Endothelial cell of umbilical vein (primary cell): ENCODE measurements around the gene TULP4. TPM values are rescaled to one million over a fixed set of nuclear protein-coding genes. Genes with fewer than 3 reads are reported as not detected.

ENCODE experiments used
- BruUV-seq: library from RNA; stranded (reverse); fragments of 400-500 nt; replicated peaks from 2 replicates; lab custom pipeline; 2021; lab: Mats Ljungman, UMichigan
- CTCF ChIA-PET: fragments of 300-600, 350-600 bp; sonication (Branson Sonifier 250); formaldehyde crosslinking; loops from one replicate; lab custom pipeline; 2021; ENCODE audit warnings: antibody characterized with exemption, inconsistent platforms; lab: Charles Lee
- POLR2A ChIA-PET: fragments of 300-600, 350-600 bp; sonication (Branson Sonifier 250); formaldehyde crosslinking; loops from one replicate; lab custom pipeline; 2021; ENCODE audit warnings: antibody characterized with exemption, inconsistent platforms; lab: Charles Lee
- DNase-seq: peaks from one replicate; pipeline ENCODE4 v3.0.0-alpha.2; 2011; ENCODE audit warnings: low read depth, low spot score
- FAIRE-seq: peaks from 2 replicates; lab custom pipeline; 2011; peaks lifted over from hg19 to GRCh38; lab: Jason Lieb, UNC
- H2AFZ ChIP-seq: 2 replicates; pipeline ENCODE4 v1.6.0; 2012; ENCODE audit warnings: low read depth, low read length, control low read depth, inconsistent platforms
- H3K27ac ChIP-seq: 2 replicates; pipeline ENCODE4 v1.5.1; 2011; ENCODE audit warnings: low read depth, mild to moderate bottlenecking, control low read depth, low read length, moderate library complexity; ENCODE audit not compliant: insufficient read depth
- H3K27me3 ChIP-seq, 2 experiments: 2 replicates each; pipeline versions ENCODE4 v1.6.0 to v1.6.1; 2011; ENCODE audit warnings: low read length in 2 of 2, mixed read lengths in 1 of 2; ENCODE audit not compliant: control insufficient read depth in 2 of 2, insufficient read depth in 2 of 2
- H3K36me3 ChIP-seq, 2 experiments: 2 replicates in 1 of 2; 3 replicates in 1 of 2; pipeline ENCODE4 v1.5.1; 2011; ENCODE audit warnings: low read length in 2 of 2, mild to moderate bottlenecking in 1 of 2, moderate library complexity in 1 of 2; ENCODE audit not compliant: control insufficient read depth in 2 of 2, insufficient read depth in 2 of 2; ENCODE audit errors: extremely low read depth in 1 of 2
- H3K4me1 ChIP-seq: 3 replicates; pipeline ENCODE4 v1.5.1; 2011; ENCODE audit warnings: mild to moderate bottlenecking, low read length; ENCODE audit not compliant: control insufficient read depth, insufficient read depth; ENCODE audit errors: extremely low read depth
- H3K4me2 ChIP-seq: 2 replicates; pipeline ENCODE4 v1.6.1; 2011; ENCODE audit warnings: low read length, control low read depth, mixed read lengths; ENCODE audit not compliant: insufficient read depth
- H3K4me3 ChIP-seq, 3 experiments: fragments of 200-600 bp in 1 of 3; sonication (generic), shearing (Covaris generic) in 1 of 3; replicated peaks in 1 of 3; 2 replicates each; pipeline ENCODE4 v1.5.1; 2011 to 2016; ENCODE audit warnings: control low read depth in 3 of 3, low read length in 3 of 3, mild to moderate bottlenecking in 2 of 3, inconsistent platforms in 1 of 3, low read depth in 1 of 3, moderate library complexity in 1 of 3; ENCODE audit not compliant: insufficient read depth in 1 of 3
- H3K79me2 ChIP-seq: 2 replicates; pipeline ENCODE4 v1.6.0; 2012; ENCODE audit warnings: low read length, inconsistent platforms; ENCODE audit not compliant: control insufficient read depth, insufficient read depth
- H3K9ac ChIP-seq: replicated peaks from 2 replicates; pipeline ENCODE3; 2011; ENCODE audit warnings: low read length, control low read depth; ENCODE audit not compliant: insufficient read depth; ENCODE audit errors: extremely low read depth
- H3K9me1 ChIP-seq: replicated peaks from 3 replicates; pipeline ENCODE4 v1.6.0; 2011; ENCODE audit warnings: mild to moderate bottlenecking, low read length; ENCODE audit not compliant: control insufficient read depth, insufficient read depth; ENCODE audit errors: extremely low read depth
- H3K9me3 ChIP-seq: replicated peaks from 2 replicates; pipeline ENCODE4 v1.5.1; 2012; ENCODE audit warnings: low read length, inconsistent platforms; ENCODE audit not compliant: control insufficient read depth, insufficient read depth
- H4K20me1 ChIP-seq: replicated peaks from 2 replicates; pipeline ENCODE3; 2011; ENCODE audit warnings: mild to moderate bottlenecking, low read length; ENCODE audit not compliant: control insufficient read depth, insufficient read depth; ENCODE audit errors: extremely low read depth
- CTCF ChIP-seq, 2 donors: IDR thresholded peaks; 1 replicate in 1 of 2; 2 replicates in 1 of 2; pipeline ENCODE4 v1.5.1; 2011; ENCODE audit warnings: low read length in 2 of 2, mild to moderate bottlenecking in 2 of 2, moderate library complexity in 2 of 2, control low read depth in 1 of 2, inconsistent platforms in 1 of 2, low read depth in 1 of 2; ENCODE audit not compliant: insufficient read depth in 1 of 2; ENCODE audit errors: extremely low read depth in 1 of 2
- EZH2 ChIP-seq: IDR thresholded peaks from 2 replicates; pipeline ENCODE4 v1.6.1; 2012; ENCODE audit warnings: borderline replicate concordance, low read depth, mild to moderate bottlenecking, moderate library complexity, low read length, inconsistent platforms; ENCODE audit not compliant: severe bottlenecking
- FOS ChIP-seq: IDR thresholded peaks from 2 replicates; pipeline ENCODE4 v1.6.1; 2011; ENCODE audit warnings: mild to moderate bottlenecking, low read length, moderate library complexity, borderline replicate concordance; ENCODE audit not compliant: insufficient read depth
- GATA2 ChIP-seq: IDR thresholded peaks from 2 replicates; pipeline ENCODE4 v1.7.0; 2011; ENCODE audit warnings: low read depth, mild to moderate bottlenecking, moderate library complexity, mixed read lengths, low read length; ENCODE audit not compliant: insufficient read length, insufficient read depth
- JUN ChIP-seq: IDR thresholded peaks from 2 replicates; pipeline ENCODE4 v1.6.1; 2011; ENCODE audit warnings: borderline replicate concordance, low read depth; ENCODE audit not compliant: insufficient read length, insufficient read depth
- MAX ChIP-seq: IDR thresholded peaks from 2 replicates; pipeline ENCODE4 v1.6.1; 2011; ENCODE audit not compliant: insufficient read depth, insufficient read length
- MYC ChIP-seq: IDR thresholded peaks from one replicate; pipeline ENCODE4 v1.6.1; 2011; ENCODE audit warnings: mild to moderate bottlenecking, low read depth, low read length
- POLR2A ChIP-seq: IDR thresholded peaks from 2 replicates; pipeline ENCODE4 v1.6.1; 2012; ENCODE audit warnings: low read depth, mild to moderate bottlenecking, control low read depth, low read length
- POLR2AphosphoS5 ChIP-seq: IDR thresholded peaks from 2 replicates; pipeline ENCODE4 v1.6.1; 2012; ENCODE audit warnings: low read depth, mild to moderate bottlenecking, control low read depth, low read length, moderate library complexity; ENCODE audit not compliant: insufficient read depth
- dilution Hi-C: fragments of 300-500 bp; cut with MboI; formaldehyde crosslinking; loops from one replicate; pipeline ENCODE4 v1.15.0; 2019; ENCODE audit warnings: low sequenced_read_pairs; ENCODE audit not compliant: extremely low pct_ligation_motif_present
- intact Hi-C: fragments of 100-400 bp; cut with micrococcal nuclease; formaldehyde crosslinking; loops from one replicate; pipeline ENCODE4 v1.10.0; 2022
- polyA plus RNA-seq, 4 experiments: library from polyadenylated mRNA; depleted of rRNA in 3 of 4; stranded (reverse) in 3 of 4; unstranded in 1 of 4; fragments of >200 nt; gene quantifications; 2 replicates each; pipeline versions ENCODE4 v1.2.1 to v1.2.3, GENCODE V29; 2011 to 2012; ENCODE audit warnings: missing spikeins in 1 of 4
- total RNA-seq: library from RNA; stranded (reverse); gene quantifications from 2 replicates; pipeline ENCODE4 v1.2.3, GENCODE V29; 2021

TULP4 gene
- total and polyA plus RNA-seq, 2 donors (not counting 3 experiments of a cell fraction or from before 2014, with no cell fraction given), result 10.8 to 55.1 TPM

DNA sequence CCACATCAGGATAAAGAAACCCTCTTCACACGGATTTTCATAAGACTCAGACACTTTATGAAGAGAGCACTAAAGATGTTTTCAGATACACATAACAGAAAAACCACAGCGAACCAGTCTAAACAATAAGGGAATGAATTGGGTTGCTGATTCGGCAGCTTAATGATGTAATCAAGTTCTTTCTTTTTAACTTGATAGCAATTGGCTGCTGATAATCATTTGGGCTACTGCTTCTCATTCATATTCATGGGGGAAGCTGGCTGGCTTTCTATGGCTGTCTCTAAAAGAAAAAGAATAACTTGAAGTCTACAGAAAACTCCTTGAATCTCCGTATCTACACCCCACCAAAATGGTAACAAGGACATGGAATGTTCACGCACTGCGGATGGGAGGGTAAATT lies 227.6 kb downstream of the TULP4 start:
- no peaks in the 10 kb centered on the region for H3K79me2 ChIP-seq
- FAIRE-seq (no peak), DNase-seq (no peak)
- H3K9me1 ChIP-seq, result no peaks in the 10 kb centered on the region
- H3K36me3 ChIP-seq, result no peaks in the 10 kb centered on the region
- no peaks in the 10 kb centered on the region for H3K9me3 ChIP-seq
- dilution Hi-C loops, result no loop called here
- CTCF ChIA-PET, result interaction anchor here (1.2 kb wide), 1 partner anchor 21 kb away, joined by 4 read pairs; no protein-coding TSS in a partner anchor
- no TSS peak for BruUV-seq
- H3K4me3 ChIP-seq, result no peak overlapping the region
- TF ChIP-seq CTCF (IDR thresholded peaks at IDR 0.05; ENCODE audit: extremely low read depth in 1 of 2, insufficient read depth in 1 of 2, low read depth in 1 of 2, low read length in 2 of 2) (no peak), POLR2AphosphoS5 (no peak), FOS (no peak), JUN (no peak), POLR2A (no peak), EZH2 (no peak), MYC (no peak), GATA2 (no peak), MAX (no peak)
- H3K27ac ChIP-seq, result no peak overlapping the region
- peaks cover 7% of the 10 kb centered on the region for H3K4me1 ChIP-seq
- POLR2A ChIA-PET, result no interaction called here
- no peak overlapping the region for H3K4me2 ChIP-seq
- H3K9ac ChIP-seq, result no peak overlapping the region
- H4K20me1 ChIP-seq, result no peaks in the 10 kb centered on the region
- intact Hi-C loops, result loop anchor here (2.0 kb wide), 1 partner anchor 21 kb away; no protein-coding TSS in a partner anchor
- peaks cover 22 to 45% of the 10 kb centered on the region in 2 experiments for H3K27me3 ChIP-seq
- H2AFZ ChIP-seq, result no peak overlapping the region
